ENCODE results near the gene SEC14L6.

- no peak for TF ChIP-seq CTCF (IDR thresholded peaks at IDR 0.05; ENCODE audit: low read depth, low read length, poor library complexity, severe bottlenecking)
- TF ChIP-seq EZH2phosphoT487 (IDR thresholded peaks at IDR 0.05; ENCODE audit: borderline replicate concordance, low read length), result no peak
Measured at GRCh38 chr22:30507670-30508069, 38.9 kb downstream of the SEC14L6 start.

All from DOHH2 (cell line).